Transverse colon (tissue), 4 donors: ENCODE measurements around the gene NOXO1. TPM values are rescaled to one million over a fixed set of nuclear protein-coding genes. Genes with fewer than 3 reads are reported as not detected.
A peak's percentile ranks its signal among the peaks of the same experiment; 100 is the strongest.

Source experiments
- DNase-seq: peaks from one replicate; pipeline ENCODE4 v3.0.0-alpha.2; 2019
- H3K27ac ChIP-seq, 4 donors: fragments of 200-600 bp; sonication (generic); 2 replicates each; pipeline ENCODE4 v1.5.1; 2016 to 2018; ENCODE audit warnings: inconsistent platforms in 4 of 4
- H3K27me3 ChIP-seq: fragments of 200-600 bp; sonication (generic); 2 replicates; pipeline ENCODE4 v1.5.1; 2017; ENCODE audit warnings: inconsistent platforms
- H3K36me3 ChIP-seq, 4 donors: fragments of 200-600 bp; sonication (generic); 2 replicates each; pipeline ENCODE4 v1.5.1; 2017 to 2019; ENCODE audit warnings: inconsistent platforms in 4 of 4
- H3K4me1 ChIP-seq, 4 donors: fragments of 200-600 bp; sonication (generic); 2 replicates each; pipeline ENCODE4 v1.5.1; 2017 to 2020; ENCODE audit warnings: inconsistent platforms in 4 of 4
- H3K4me3 ChIP-seq, 4 donors: fragments of 200-600 bp; sonication (generic); 1 replicate in 1 of 4; 2 replicates in 3 of 4; pipeline versions ENCODE4 v1.5.1 to v1.6.1; 2017 to 2019; ENCODE audit warnings: inconsistent platforms in 4 of 4
- H3K9me3 ChIP-seq, 2 donors: fragments of 200-600 bp; sonication (generic); 2 replicates each; pipeline ENCODE4 v1.5.1; 2017 to 2019; ENCODE audit warnings: inconsistent platforms in 2 of 2
- EP300 ChIP-seq: sonication (generic); formaldehyde crosslinking; IDR thresholded peaks from one replicate; pipeline ENCODE4 v1.6.1; 2017; ENCODE audit warnings: antibody characterized with exemption, low read depth
- POLR2A ChIP-seq: fragments of 450-650 bp; IDR thresholded peaks from one replicate; pipeline ENCODE4 v1.6.1; 2016; ENCODE audit warnings: antibody characterized with exemption, mild to moderate bottlenecking, moderate library complexity
- POLR2AphosphoS5 ChIP-seq, 3 donors: sonication (generic); formaldehyde crosslinking; IDR thresholded peaks; one replicate each; pipeline ENCODE4 v1.6.1; 2016; ENCODE audit warnings: antibody characterized with exemption in 3 of 3
- WGBS, 2 donors: methylation state at CpG; one replicate each; pipeline ENCODE4 v1.1.5; 2018; ENCODE audit warnings: low coverage in 1 of 2; 5-methylcytosine and 5-hydroxymethylcytosine counted together
- in situ Hi-C, 4 donors: fragments of 200-750 bp; cut with MboI; loops; one replicate each; pipeline versions ENCODE4 v1.15.0 to v1.15.1; 2017; ENCODE audit warnings: low sequenced_read_pairs in 3 of 4, low pct_ligation_motif_present in 1 of 4, low pct_unique_long_range_greater_than_20kb in 1 of 4
- intact Hi-C: fragments of 100-400 bp; cut with DNase I; formaldehyde crosslinking; loops from one replicate; pipeline ENCODE4 v1.15.1; 2023; ENCODE audit warnings: low total_unique reads
- total RNA-seq, 4 donors: library from RNA; depleted of rRNA; stranded (reverse); fragments of >200 nt; gene quantifications; one replicate each; pipeline ENCODE4 v1.1.0, GENCODE V29; 2016
- TF ChIP-seq, protein P1 (sequence below), 5 experiments: fragments of 200-600 bp in 3 of 5; fragments of 450-650 bp in 2 of 5; sonication (generic) in 3 of 5; IDR thresholded peaks; 1 replicate in 2 of 5; 2 replicates in 3 of 5; pipeline ENCODE4 v1.5.1; 2016 to 2017; ENCODE audit warnings: antibody characterized with exemption in 5 of 5, inconsistent platforms in 3 of 5, mild to moderate bottlenecking in 2 of 5, moderate library complexity in 1 of 5

The NOXO1 gene
- total RNA-seq, 4 donors from 2014 or later = 4.2 to 29.8 (median 19.4) TPM

DNA sequence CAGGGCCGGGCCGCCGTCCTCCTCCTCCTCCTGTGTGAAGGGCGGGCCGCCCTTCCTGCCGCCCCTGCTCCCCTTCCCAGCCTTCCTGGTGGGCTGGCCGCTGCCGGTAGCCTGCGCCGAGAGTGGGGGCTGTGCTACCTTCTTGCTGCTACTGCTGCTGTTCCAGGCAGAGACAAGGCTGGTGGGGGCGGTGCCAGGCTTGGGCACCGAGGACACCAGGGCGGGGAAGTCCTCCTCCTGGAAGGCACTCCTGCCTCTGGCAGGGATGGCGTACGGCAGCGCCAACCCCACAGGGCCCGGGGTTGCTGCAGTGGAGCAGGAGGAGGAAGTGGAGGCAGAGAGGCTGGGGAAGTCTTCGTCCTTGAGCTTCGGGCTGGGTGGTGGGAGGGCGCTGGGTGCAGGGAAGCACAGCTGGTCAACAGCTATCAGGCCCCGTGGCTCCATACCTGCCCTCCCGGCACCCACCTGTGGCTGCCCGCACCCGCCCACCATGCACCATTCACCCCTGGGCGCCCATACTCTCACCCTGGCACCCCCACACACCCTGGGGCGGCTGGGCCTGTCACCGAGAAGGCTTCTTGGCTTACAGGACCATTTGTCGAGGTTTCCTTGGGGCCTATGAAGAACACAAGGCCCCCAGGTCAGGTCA lies 18.7 kb upstream of the NOXO1 start:
- 89% methylated on average over 24 of the region's 28 CpGs; no CpG with 5 or more reads in 1 of the 2 donors for WGBS, 2 donors
- no peak overlapping the region for H3K4me3 ChIP-seq
- no peaks in the 10 kb centered on the region for H3K9me3 ChIP-seq
- peaks cover 12 to 16% (median 14%) of the 10 kb centered on the region in 4 donors for H3K4me1 ChIP-seq
- no peak overlapping the region for H3K27ac ChIP-seq
- intact Hi-C loops = loop anchor here (10.0 kb wide), 1 partner anchor 235 kb away; the partner anchor contains the start of gene DNASE1L2
- no peak for DNase-seq
- H3K36me3 ChIP-seq = peaks cover 0 to 45% (median 28%) of the 10 kb centered on the region in 4 donors
- in situ Hi-C loops = loop anchor here in 1 of 4 donors (25.0 kb wide), 1 partner anchor 137 kb away; the partner anchor contains the start of genes PKD1 and RAB26
- TF ChIP-seq, protein P1, sequence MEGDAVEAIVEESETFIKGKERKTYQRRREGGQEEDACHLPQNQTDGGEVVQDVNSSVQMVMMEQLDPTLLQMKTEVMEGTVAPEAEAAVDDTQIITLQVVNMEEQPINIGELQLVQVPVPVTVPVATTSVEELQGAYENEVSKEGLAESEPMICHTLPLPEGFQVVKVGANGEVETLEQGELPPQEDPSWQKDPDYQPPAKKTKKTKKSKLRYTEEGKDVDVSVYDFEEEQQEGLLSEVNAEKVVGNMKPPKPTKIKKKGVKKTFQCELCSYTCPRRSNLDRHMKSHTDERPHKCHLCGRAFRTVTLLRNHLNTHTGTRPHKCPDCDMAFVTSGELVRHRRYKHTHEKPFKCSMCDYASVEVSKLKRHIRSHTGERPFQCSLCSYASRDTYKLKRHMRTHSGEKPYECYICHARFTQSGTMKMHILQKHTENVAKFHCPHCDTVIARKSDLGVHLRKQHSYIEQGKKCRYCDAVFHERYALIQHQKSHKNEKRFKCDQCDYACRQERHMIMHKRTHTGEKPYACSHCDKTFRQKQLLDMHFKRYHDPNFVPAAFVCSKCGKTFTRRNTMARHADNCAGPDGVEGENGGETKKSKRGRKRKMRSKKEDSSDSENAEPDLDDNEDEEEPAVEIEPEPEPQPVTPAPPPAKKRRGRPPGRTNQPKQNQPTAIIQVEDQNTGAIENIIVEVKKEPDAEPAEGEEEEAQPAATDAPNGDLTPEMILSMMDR (IDR thresholded peaks at IDR 0.05) = no peak
- TF ChIP-seq POLR2A = no peak
- no peak for TF ChIP-seq EP300
- TF ChIP-seq POLR2AphosphoS5 (IDR thresholded peaks at IDR 0.05) = no peak
- no peaks in the 10 kb centered on the region for H3K27me3 ChIP-seq

DNA sequence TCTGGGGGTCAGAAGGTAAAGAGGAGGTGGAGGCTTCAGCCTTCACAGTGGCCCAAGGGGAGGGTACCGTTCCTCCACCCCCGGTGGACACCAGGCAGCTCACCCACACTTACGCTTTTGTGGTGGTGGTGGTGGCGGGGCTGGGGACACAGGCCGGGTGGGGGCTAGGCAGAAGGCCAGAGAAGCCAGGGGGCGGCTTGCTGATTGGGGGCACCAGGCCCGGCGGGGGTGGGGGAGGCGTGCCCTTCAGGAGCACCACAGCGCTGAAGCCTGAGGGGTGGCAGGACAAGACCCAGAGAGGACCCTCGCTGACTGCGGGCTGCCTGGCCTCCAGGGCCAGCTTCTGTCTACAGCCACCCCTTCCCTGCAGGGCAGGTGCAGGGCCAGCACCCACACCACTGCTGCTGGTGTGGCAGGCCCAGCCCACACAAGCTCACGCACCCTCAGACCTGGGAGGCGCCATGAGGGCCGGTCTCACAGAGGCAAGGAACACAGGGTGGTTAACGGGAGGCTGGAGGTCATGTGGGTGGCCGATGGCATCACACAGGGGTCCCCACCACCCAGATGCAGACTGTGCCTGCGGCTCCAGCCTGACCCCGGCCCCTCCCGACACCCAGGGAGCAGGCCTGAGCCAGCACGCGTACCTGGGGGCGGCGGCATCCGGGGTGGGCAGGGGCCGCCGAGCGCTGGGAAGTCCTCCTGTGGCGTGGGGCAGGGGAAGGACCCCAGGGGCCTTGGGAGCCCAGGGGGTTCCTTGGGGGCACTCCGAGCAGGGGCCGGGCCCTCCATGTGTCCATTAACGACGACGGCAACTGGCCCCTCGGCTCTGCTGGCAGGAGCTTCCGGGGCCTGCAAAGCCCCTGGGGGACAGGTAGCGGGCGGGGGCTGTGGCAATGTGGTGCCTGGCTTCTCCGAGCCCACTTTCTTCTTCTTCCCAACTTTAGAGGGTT lies 17.9 kb upstream of the NOXO1 start:
- no peaks in the 10 kb centered on the region for H3K27me3 ChIP-seq
- DNase-seq = no peak
- H3K9me3 ChIP-seq = no peaks in the 10 kb centered on the region
- intact Hi-C loops = no loop called here
- in situ Hi-C loops = no loop called here
- H3K4me1 ChIP-seq = peaks cover 6 to 7% (median 7%) of the 10 kb centered on the region in 4 donors
- peaks cover 0 to 45% (median 28%) of the 10 kb centered on the region in 4 donors for H3K36me3 ChIP-seq
- H3K4me3 ChIP-seq = no peak overlapping the region
- WGBS, 2 donors = 60 to 95% methylated on average over 1 to 35 of the region's 39 CpGs
- no peak for TF ChIP-seq EP300
- TF ChIP-seq POLR2AphosphoS5 (IDR thresholded peaks at IDR 0.05) = no peak
- TF ChIP-seq, protein P1 (IDR thresholded peaks at IDR 0.05) = no peak
- no peak for TF ChIP-seq POLR2A
- no peak overlapping the region for H3K27ac ChIP-seq

DNA sequence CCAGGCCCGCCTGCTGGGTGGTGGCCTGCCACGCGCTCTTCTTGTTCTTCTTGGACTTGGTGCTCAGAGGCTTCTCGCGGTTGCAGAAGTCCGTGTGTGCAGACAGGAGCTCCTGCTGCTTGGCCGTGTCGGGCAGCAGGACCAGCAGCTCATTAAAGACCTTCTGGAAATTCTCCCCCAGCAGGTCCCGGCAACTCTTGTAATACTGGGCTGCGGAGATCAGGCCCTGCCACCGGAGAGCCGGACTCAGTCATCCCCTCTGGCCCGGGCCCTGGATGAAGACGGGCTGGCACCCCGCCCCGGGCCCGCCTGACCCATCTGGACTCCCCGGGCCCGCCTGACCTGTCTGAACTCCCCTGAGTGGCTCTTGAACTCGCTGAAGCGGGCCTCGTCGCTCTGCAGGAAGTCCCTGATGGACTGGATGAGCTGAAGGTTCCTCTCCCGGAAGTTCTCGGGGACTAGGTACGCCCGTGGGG lies 17.1 kb upstream of the NOXO1 start:
- in situ Hi-C loops (no loop called here), intact Hi-C loops (no loop called here)
- WGBS, 2 donors = 94% methylated on average over 27 of the region's 27 CpGs; no CpG with 5 or more reads in 1 of the 2 donors
- Histone ChIP-seq H3K27me3 (no peaks in the 10 kb centered on the region), H3K4me1 (peaks cover 0 to under 1% (median 0%) of the 10 kb centered on the region in 4 donors), H3K36me3 (peaks cover 0 to 45% (median 28%) of the 10 kb centered on the region in 4 donors), H3K4me3 (no peak overlapping the region), H3K27ac (peak overlapping the region in 1 of 4 donors; percentile 57), H3K9me3 (no peaks in the 10 kb centered on the region)
- DNase-seq = no peak
- TF ChIP-seq, protein P1 (IDR thresholded peaks at IDR 0.05) = no peak
- TF ChIP-seq POLR2AphosphoS5 (IDR thresholded peaks at IDR 0.05) (no peak), EP300 (no peak), POLR2A (no peak)
